PFSK-1 (cell line): ENCODE results near the gene WNT3A.

Source experiments
- POLR2AphosphoS5 ChIP-seq: IDR thresholded peaks from 2 replicates; pipeline ENCODE4 v1.6.1; 2012; ENCODE audit warnings: low read depth, mild to moderate bottlenecking, control low read depth, low read length, moderate library complexity
- SIN3A ChIP-seq: IDR thresholded peaks from 2 replicates; pipeline ENCODE4 v1.6.1; 2012; ENCODE audit warnings: mild to moderate bottlenecking, low read length, moderate library complexity, borderline replicate concordance; ENCODE audit not compliant: insufficient read depth
- TAF1 ChIP-seq: IDR thresholded peaks from 2 replicates; pipeline ENCODE4 v1.6.1; 2012; ENCODE audit warnings: low read length, control low read depth, borderline replicate concordance; ENCODE audit not compliant: insufficient read depth
- TF ChIP-seq, protein P1 (sequence below), 2 experiments: IDR thresholded peaks; 2 replicates each; pipeline versions ENCODE4 v1.6.1 to v1.8.0; 2011 to 2012; ENCODE audit warnings: low read depth in 2 of 2, low read length in 2 of 2, control low read depth in 1 of 2, inconsistent platforms in 1 of 2, mild to moderate bottlenecking in 1 of 2, moderate library complexity in 1 of 2; ENCODE audit not compliant: insufficient read depth in 1 of 2

DNA sequence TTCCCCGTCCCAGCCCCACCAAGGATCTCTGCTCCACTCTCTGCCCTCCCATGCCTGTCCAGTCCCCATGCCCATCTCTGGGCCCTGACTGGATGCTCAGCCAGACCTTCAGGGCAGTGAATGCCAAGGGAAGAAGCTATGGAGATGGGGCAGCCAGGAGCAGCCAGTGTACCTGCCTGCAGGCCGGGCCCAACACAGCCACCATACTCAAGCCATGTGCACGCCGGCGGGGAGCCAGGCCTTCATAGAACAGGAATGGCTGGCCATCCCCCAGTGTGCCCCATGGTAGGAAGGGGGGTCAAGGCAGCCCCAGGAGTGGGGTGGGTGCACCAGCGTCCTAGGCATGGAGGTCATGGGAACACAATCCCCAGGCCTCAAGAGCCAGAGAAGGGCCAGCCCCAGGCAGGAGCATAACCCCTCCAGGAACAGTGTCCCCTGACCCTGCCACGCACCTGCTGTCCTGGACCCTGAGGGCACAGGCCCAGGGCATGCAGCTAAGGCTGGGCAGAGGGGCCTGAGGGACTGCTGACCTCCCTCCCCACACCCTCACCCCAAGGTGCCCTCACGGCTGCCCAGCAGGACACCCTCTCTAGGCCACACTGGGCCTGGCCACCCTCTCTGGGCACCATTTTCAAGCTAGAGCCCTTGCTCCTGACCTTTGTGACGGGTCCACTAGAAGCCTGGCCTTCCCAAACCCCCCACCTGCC, 55.4 kb downstream of the WNT3A start:
- TF ChIP-seq, protein P1, sequence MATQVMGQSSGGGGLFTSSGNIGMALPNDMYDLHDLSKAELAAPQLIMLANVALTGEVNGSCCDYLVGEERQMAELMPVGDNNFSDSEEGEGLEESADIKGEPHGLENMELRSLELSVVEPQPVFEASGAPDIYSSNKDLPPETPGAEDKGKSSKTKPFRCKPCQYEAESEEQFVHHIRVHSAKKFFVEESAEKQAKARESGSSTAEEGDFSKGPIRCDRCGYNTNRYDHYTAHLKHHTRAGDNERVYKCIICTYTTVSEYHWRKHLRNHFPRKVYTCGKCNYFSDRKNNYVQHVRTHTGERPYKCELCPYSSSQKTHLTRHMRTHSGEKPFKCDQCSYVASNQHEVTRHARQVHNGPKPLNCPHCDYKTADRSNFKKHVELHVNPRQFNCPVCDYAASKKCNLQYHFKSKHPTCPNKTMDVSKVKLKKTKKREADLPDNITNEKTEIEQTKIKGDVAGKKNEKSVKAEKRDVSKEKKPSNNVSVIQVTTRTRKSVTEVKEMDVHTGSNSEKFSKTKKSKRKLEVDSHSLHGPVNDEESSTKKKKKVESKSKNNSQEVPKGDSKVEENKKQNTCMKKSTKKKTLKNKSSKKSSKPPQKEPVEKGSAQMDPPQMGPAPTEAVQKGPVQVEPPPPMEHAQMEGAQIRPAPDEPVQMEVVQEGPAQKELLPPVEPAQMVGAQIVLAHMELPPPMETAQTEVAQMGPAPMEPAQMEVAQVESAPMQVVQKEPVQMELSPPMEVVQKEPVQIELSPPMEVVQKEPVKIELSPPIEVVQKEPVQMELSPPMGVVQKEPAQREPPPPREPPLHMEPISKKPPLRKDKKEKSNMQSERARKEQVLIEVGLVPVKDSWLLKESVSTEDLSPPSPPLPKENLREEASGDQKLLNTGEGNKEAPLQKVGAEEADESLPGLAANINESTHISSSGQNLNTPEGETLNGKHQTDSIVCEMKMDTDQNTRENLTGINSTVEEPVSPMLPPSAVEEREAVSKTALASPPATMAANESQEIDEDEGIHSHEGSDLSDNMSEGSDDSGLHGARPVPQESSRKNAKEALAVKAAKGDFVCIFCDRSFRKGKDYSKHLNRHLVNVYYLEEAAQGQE (IDR thresholded peaks at IDR 0.05; ENCODE audit: insufficient read depth in 1 of 2, low read depth in 2 of 2, low read length in 2 of 2): no peak
- no peak for TF ChIP-seq SIN3A
- TF ChIP-seq POLR2AphosphoS5: no peak
- no peak for TF ChIP-seq TAF1
